ENCODE results near the gene BMPR1B. TPM values are rescaled to one million over a fixed set of nuclear protein-coding genes. Genes with fewer than 3 reads are reported as not detected.

The BMPR1B gene
- total RNA-seq, 1 donor, result 4.3 TPM

DNA sequence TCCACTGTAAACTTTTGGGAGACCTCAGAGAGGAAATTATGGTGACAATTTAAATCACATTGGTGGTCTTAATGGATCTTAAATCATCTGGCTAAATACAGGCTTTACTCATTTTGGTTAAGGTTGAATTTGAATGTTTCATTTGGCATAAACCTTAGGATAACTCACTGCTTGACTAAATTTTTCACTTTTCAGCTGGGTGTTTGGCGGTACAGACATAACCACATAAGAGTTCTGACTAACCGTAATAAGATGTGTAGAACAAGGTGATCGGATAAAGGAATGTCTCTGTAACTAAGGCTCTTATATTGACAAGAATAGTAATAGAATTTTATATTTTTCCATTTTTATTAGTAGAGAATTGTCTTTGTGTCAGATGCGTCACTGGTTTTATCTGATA lies 281.0 kb downstream of the BMPR1B start:
- TF ChIP-seq CTCF (IDR thresholded peaks at IDR 0.05; ENCODE audit: insufficient read depth, low read depth, low read length), result no peak
- DNase-seq (ENCODE audit: low read depth), result no peak
- H3K4me3 ChIP-seq (ENCODE audit: low read depth, low read length), result no peak overlapping the region

DNA sequence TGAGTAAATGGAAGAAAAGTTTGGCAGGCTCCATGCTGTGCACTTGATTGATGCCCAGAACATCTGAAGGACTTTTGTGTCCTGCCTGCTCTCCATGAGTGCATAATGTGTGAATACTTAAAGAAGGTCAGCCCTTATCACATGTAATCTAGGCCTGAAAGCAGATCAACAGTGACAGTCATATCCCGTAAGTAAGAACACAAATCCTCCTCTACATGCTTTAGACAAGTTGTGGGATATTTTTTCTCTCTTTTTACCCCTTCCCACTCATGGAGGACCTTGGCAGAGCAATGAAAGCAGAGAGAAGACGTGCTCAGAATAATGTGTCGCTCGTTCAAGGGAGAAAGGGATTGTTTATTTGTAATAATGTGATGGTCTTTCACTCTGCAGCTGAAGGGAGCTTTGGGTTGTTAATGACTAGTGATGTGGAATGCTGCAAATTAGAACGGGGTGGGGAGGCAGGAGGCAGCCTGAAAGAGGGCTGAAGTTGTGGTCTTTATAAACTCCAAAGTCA lies 286.6 kb downstream of the BMPR1B start:
- DNase-seq (ENCODE audit: low read depth), result no peak
- TF ChIP-seq CTCF (IDR thresholded peaks at IDR 0.05; ENCODE audit: insufficient read depth, low read depth, low read length), result no peak
- H3K4me3 ChIP-seq (ENCODE audit: low read depth, low read length), result no peak overlapping the region

DNA sequence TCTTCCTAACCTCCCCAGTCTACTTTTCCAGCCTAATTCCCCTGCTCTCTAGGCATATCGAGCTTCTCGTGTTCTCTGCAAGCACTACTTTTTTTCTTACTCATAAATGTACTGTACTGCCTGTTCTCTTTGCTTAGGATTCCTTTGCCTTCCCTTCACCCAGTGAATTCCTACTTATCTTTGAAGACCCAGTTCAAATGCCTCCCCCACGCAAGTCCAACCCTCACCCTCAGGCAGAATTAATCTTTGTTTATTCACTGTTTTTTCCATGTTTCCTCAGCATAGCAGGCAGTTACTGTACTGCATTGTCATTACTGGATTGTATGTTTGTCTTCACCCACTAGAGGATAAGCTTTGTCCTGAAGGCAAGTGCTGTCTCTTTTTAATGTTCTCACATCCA lies 287.7 kb downstream of the BMPR1B start:
- no peak overlapping the region for H3K4me3 ChIP-seq (ENCODE audit: low read depth, low read length)
- peak; percentile 37 for DNase-seq (ENCODE audit: low read depth)
- no peak for TF ChIP-seq CTCF (IDR thresholded peaks at IDR 0.05; ENCODE audit: insufficient read depth, low read depth, low read length)

- H3K4me3 ChIP-seq (ENCODE audit: low read depth, low read length), result no peak overlapping the region
- DNase-seq (ENCODE audit: low read depth), result no peak
- no peak for TF ChIP-seq CTCF (IDR thresholded peaks at IDR 0.05; ENCODE audit: insufficient read depth, low read depth, low read length)
Measured at GRCh38 chr4:95048296-95048695, 290.5 kb downstream of the BMPR1B start.

DNA sequence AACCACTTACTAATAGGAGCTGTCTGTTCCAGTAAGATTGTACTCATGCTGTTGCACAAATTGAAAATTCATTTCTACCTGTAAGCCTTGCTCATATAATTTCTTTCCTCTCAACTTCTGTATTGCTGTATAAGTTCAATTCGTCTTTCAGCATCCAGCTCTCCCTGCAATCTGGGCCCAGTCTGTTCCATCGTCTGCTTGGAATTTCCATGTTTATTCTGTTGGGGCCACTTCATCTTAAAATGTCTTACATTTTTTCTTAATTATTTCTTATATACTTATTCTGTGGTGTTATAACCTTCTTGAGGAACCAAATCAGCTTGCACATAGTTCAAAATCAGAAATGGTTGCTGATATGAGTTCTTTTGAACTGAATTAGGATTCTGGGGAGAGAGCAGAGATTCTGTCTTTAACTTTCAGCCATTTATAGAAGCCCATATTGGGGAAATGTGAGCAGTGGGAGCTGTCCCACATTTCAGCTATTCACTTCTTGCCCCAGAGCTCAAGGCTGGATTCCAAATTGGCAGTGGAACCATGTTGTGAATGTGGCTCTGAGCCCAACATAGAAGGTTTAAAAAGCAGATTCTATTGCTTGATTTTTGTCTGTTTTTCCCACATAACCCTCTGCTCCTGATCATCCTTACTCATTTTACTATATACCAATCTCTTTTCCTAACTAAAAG lies 291.9 kb downstream of the BMPR1B start:
- no peak for TF ChIP-seq CTCF (IDR thresholded peaks at IDR 0.05; ENCODE audit: insufficient read depth, low read depth, low read length)
- H3K4me3 ChIP-seq (ENCODE audit: low read depth, low read length), result no peak overlapping the region
- no peak for DNase-seq (ENCODE audit: low read depth)

- H3K4me3 ChIP-seq (ENCODE audit: low read depth, low read length), result no peak overlapping the region
- no peak for DNase-seq (ENCODE audit: low read depth)
- TF ChIP-seq CTCF (IDR thresholded peaks at IDR 0.05; ENCODE audit: insufficient read depth, low read depth, low read length), result no peak
Measured at GRCh38 chr4:95050980-95051701, 293.4 kb downstream of the BMPR1B start.
